Measurements from ENCODE around the gene DHRS7. TPM values are rescaled to one million over a fixed set of nuclear protein-coding genes. Genes with fewer than 3 reads are reported as not detected.
A peak's percentile ranks its signal among the peaks of the same experiment; 100 is the strongest.

Gene DHRS7
- total RNA-seq, 1 donor, result 65.9 TPM

DNA sequence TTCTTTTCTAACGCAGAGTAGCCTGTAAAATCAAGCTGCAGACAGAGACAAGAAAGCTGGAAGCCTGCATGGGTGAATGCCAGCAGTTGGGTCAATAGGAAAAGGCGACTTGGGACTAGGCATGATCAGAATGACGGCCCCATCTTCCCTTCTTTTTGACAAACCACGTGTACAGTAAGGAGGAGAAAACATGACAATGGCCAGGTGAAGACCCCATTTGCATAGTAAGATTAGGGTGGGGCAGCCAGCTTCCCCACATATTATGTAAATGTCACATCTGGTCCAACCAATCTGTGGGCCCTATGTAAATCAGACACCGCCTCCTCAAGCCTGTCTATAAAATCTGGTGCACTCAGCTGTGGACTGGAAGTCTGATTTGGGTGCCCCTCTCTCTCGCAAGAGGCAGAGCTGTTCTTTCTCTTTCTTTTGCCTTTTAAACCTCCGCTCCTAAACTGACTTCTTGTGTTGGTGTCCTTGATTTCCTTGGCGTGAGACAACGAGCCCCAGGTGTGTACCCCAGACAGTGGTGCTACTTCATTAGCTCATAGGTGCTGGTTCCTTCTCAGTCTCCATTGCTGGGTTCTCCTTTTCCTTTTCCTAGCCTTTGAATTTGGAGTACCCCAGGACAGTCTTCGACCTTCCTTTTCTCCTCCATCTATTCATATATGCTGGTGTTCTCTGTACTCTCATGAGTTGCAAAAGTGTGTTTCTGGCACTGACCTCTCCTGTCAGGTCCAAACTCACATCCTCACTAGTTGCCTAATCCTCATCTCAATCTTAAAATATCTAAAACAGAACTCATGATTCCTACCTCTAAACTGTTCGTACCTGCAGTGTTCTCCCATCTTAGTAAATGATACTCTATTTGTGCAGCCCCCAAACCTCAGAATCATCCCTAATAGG lies 9.4 kb upstream of the DHRS7 start:
- no peaks in the 10 kb centered on the region for H3K27me3 ChIP-seq (ENCODE audit: insufficient read depth, low read length)
- no peaks in the 10 kb centered on the region for H3K4me1 ChIP-seq (ENCODE audit: insufficient read depth, low read length)
- H3K4me3 ChIP-seq (ENCODE audit: low read length), result no peak overlapping the region
- H3K9me3 ChIP-seq (ENCODE audit: low read depth, low read length), result no peaks in the 10 kb centered on the region

GRCh38 chr14:60171690-60172089 lies 6.5 kb upstream of the DHRS7 start:
- H3K4me3 ChIP-seq (ENCODE audit: low read length), result no peak overlapping the region
- no peaks in the 10 kb centered on the region for H3K27me3 ChIP-seq (ENCODE audit: insufficient read depth, low read length)
- H3K4me1 ChIP-seq (ENCODE audit: insufficient read depth, low read length), result no peaks in the 10 kb centered on the region
- no peaks in the 10 kb centered on the region for H3K9me3 ChIP-seq (ENCODE audit: low read depth, low read length)

- no peaks in the 10 kb centered on the region for H3K9me3 ChIP-seq (ENCODE audit: low read depth, low read length)
- H3K4me1 ChIP-seq (ENCODE audit: insufficient read depth, low read length), result peaks cover 5% of the 10 kb centered on the region
- H3K4me3 ChIP-seq (ENCODE audit: low read length), result no peak overlapping the region
- H3K27me3 ChIP-seq (ENCODE audit: insufficient read depth, low read length), result no peaks in the 10 kb centered on the region
Observed at GRCh38 chr14:60170948-60171347, 5.8 kb upstream of the DHRS7 start.

- peaks cover 12% of the 10 kb centered on the region for H3K4me1 ChIP-seq (ENCODE audit: insufficient read depth, low read length)
- no peaks in the 10 kb centered on the region for H3K9me3 ChIP-seq (ENCODE audit: low read depth, low read length)
- H3K4me3 ChIP-seq (ENCODE audit: low read length), result no peak overlapping the region
- no peaks in the 10 kb centered on the region for H3K27me3 ChIP-seq (ENCODE audit: insufficient read depth, low read length)
Observed at GRCh38 chr14:60169722-60170121, 4.5 kb upstream of the DHRS7 start.

- Histone ChIP-seq H3K9me3 (ENCODE audit: low read depth, low read length) (no peaks in the 10 kb centered on the region), H3K4me1 (ENCODE audit: insufficient read depth, low read length) (peaks cover 42% of the 10 kb centered on the region), H3K4me3 (ENCODE audit: low read length) (no peak overlapping the region)
Observed at GRCh38 chr14:60166142-60166541, 944 bp upstream of the DHRS7 start.

GRCh38 chr14:60165547-60165876 lies 314 bp upstream of the DHRS7 start:
- Histone ChIP-seq H3K4me1 (ENCODE audit: insufficient read depth, low read length) (peaks cover 45% of the 10 kb centered on the region), H3K27me3 (ENCODE audit: insufficient read depth, low read length) (no peaks in the 10 kb centered on the region), H3K4me3 (ENCODE audit: low read length) (peak overlapping the region; percentile 70), H3K9me3 (ENCODE audit: low read depth, low read length) (no peaks in the 10 kb centered on the region)

More at GRCh38 chr14:60166142-60166541, 944 bp upstream of the DHRS7 start:
- no peaks in the 10 kb centered on the region for H3K27me3 ChIP-seq (ENCODE audit: insufficient read depth, low read length)

GRCh38 chr14:60164404-60164711 lies 840 bp downstream of the DHRS7 start:
- no peaks in the 10 kb centered on the region for H3K27me3 ChIP-seq (ENCODE audit: insufficient read depth, low read length)
- H3K4me3 ChIP-seq (ENCODE audit: low read length), result peak overlapping the region; percentile 70
- peaks cover 46% of the 10 kb centered on the region for H3K4me1 ChIP-seq (ENCODE audit: insufficient read depth, low read length)
- H3K9me3 ChIP-seq (ENCODE audit: low read depth, low read length), result no peaks in the 10 kb centered on the region

DNA sequence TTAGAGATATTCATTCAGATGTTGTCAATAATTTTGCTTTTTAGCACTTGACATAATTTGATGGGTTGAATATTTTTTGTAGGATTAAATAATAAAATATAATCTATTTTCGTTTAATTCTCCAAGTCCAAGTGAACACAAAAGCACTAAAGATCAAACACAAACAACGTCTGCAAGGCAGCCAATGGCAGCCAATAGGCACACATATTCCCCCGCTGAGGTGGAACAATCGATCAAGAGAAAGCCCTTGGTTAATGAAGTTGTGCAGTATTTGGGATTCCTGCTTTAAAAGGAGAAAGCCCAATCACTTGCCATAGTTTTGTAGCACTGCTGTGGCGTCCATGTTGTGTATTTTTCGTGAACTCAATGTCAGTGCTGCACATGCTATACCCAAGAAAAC lies 1.5 kb downstream of the DHRS7 start:
- Histone ChIP-seq H3K4me3 (ENCODE audit: low read length) (no peak overlapping the region), H3K9me3 (ENCODE audit: low read depth, low read length) (no peaks in the 10 kb centered on the region), H3K4me1 (ENCODE audit: insufficient read depth, low read length) (peaks cover 46% of the 10 kb centered on the region), H3K27me3 (ENCODE audit: insufficient read depth, low read length) (no peaks in the 10 kb centered on the region)

- Histone ChIP-seq H3K27me3 (ENCODE audit: insufficient read depth, low read length) (no peaks in the 10 kb centered on the region), H3K9me3 (ENCODE audit: low read depth, low read length) (no peaks in the 10 kb centered on the region), H3K4me3 (ENCODE audit: low read length) (no peak overlapping the region), H3K4me1 (ENCODE audit: insufficient read depth, low read length) (peaks cover 49% of the 10 kb centered on the region)
Observed at GRCh38 chr14:60161196-60162107, 3.7 kb downstream of the DHRS7 start.

DNA sequence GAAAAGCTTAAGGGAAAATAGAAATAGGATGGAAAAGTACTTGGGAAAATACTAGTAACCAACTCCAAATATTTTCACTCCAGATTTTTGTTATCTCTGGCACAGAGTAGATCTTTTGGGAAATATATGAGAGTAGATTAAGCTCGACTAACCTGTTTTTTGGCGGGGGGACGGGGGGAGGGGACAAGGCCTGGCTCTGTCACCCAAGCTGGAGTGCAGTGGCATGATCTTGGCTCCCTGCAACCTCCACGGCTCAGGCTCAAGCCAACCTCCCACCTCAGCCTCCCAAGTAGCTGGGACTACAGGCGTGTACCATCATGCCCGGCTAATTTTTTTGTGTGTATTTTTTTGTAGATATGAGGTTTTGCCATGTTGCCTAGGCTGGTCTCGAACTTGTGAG lies 4.8 kb downstream of the DHRS7 start:
- no peaks in the 10 kb centered on the region for H3K27me3 ChIP-seq (ENCODE audit: insufficient read depth, low read length)
- H3K4me3 ChIP-seq (ENCODE audit: low read length), result no peak overlapping the region
- peaks cover 39% of the 10 kb centered on the region for H3K4me1 ChIP-seq (ENCODE audit: insufficient read depth, low read length)
- H3K9me3 ChIP-seq (ENCODE audit: low read depth, low read length), result no peaks in the 10 kb centered on the region

DNA sequence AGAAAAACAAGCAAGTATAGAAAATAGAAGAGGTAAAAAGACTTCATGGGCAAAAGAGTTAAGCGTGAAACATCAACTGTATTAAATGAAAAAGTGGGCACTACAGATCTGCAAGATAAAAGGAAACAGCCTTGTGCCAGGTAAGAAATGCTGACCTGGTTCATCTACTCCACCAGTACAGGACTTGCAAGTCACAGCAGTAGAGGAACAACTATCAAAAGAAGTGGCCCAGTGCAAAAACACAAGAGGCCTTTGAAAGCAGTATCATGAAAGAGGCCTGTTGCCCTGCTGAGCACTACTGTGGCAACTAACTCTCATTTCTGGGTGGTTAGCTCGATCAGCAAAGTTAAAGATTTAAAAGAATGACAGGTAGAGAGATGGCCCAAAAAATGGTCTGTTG lies 10.5 kb downstream of the DHRS7 start:
- H3K4me1 ChIP-seq (ENCODE audit: insufficient read depth, low read length), result peaks cover 46% of the 10 kb centered on the region
- no peaks in the 10 kb centered on the region for H3K27me3 ChIP-seq (ENCODE audit: insufficient read depth, low read length)
- H3K4me3 ChIP-seq (ENCODE audit: low read length), result no peak overlapping the region
- no peaks in the 10 kb centered on the region for H3K9me3 ChIP-seq (ENCODE audit: low read depth, low read length)

- Histone ChIP-seq H3K4me1 (ENCODE audit: insufficient read depth, low read length) (peaks cover 46% of the 10 kb centered on the region), H3K4me3 (ENCODE audit: low read length) (no peak overlapping the region), H3K9me3 (ENCODE audit: low read depth, low read length) (no peaks in the 10 kb centered on the region), H3K27me3 (ENCODE audit: insufficient read depth, low read length) (no peaks in the 10 kb centered on the region)
Observed at GRCh38 chr14:60153991-60154390, 11.2 kb downstream of the DHRS7 start.

DNA sequence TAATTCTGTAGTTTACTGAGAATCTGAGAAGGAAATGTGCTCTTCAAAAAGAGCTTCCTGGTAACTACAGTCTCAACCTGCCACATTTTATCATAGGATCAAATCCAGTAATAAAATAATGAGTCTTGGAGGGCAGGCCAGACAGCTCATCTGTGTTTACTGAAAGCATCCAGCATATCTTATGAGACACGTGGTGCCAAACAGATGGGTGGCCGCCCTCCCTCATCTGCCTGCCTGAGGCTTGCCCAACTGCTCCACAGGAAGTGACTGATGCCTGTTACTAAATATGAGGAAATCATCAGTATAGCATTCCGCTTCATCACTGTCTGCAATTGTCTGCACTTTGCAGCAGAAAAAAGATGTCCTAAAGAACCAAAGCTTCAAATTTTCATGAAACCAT lies 13.5 kb downstream of the DHRS7 start:
- Histone ChIP-seq H3K9me3 (ENCODE audit: low read depth, low read length) (no peaks in the 10 kb centered on the region), H3K4me1 (ENCODE audit: insufficient read depth, low read length) (peaks cover 44% of the 10 kb centered on the region), H3K27me3 (ENCODE audit: insufficient read depth, low read length) (no peaks in the 10 kb centered on the region), H3K4me3 (ENCODE audit: low read length) (no peak overlapping the region)

GRCh38 chr14:60134702-60135101 lies 30.5 kb downstream of the DHRS7 start:
- Histone ChIP-seq H3K4me3 (ENCODE audit: low read length) (no peak overlapping the region), H3K4me1 (ENCODE audit: insufficient read depth, low read length) (no peaks in the 10 kb centered on the region), H3K27me3 (ENCODE audit: insufficient read depth, low read length) (no peaks in the 10 kb centered on the region), H3K9me3 (ENCODE audit: low read depth, low read length) (no peaks in the 10 kb centered on the region)

- H3K4me3 ChIP-seq (ENCODE audit: low read length), result no peak overlapping the region
- no peaks in the 10 kb centered on the region for H3K9me3 ChIP-seq (ENCODE audit: low read depth, low read length)
- H3K4me1 ChIP-seq (ENCODE audit: insufficient read depth, low read length), result no peaks in the 10 kb centered on the region
- H3K27me3 ChIP-seq (ENCODE audit: insufficient read depth, low read length), result no peaks in the 10 kb centered on the region
Observed at GRCh38 chr14:60133487-60133886, 31.7 kb downstream of the DHRS7 start.
